Epithelial cell of prostate (primary cell): Measurements from ENCODE around the gene BDKRB2.
A peak's percentile ranks its signal among the peaks of the same experiment; 100 is the strongest.

ENCODE experiments used
- DNase-seq: peaks from one replicate; pipeline ENCODE4 v3.0.0-alpha.2; 2011; ENCODE audit warnings: low read depth, low spot score
- H3K27ac ChIP-seq: fragments of 450-650 bp; 2 replicates; pipeline ENCODE4 v1.5.1; 2017; ENCODE audit warnings: mild to moderate bottlenecking

BDKRB2 gene

GRCh38 chr14:96245710-96246538, 41.3 kb downstream of the BDKRB2 start:
- H3K27ac ChIP-seq: peak overlapping the region; percentile 56
- no peak for DNase-seq

- peak; percentile 84 for DNase-seq
- H3K27ac ChIP-seq: peak overlapping the region; percentile 56
Observed at GRCh38 chr14:96246539-96246847, 41.9 kb downstream of the BDKRB2 start.

GRCh38 chr14:96247031-96247430, 42.4 kb downstream of the BDKRB2 start:
- DNase-seq: no peak
- peak overlapping the region; percentile 56 for H3K27ac ChIP-seq

- DNase-seq: no peak
- H3K27ac ChIP-seq: no peak overlapping the region
Observed at GRCh38 chr14:96249029-96249428, 44.4 kb downstream of the BDKRB2 start.

GRCh38 chr14:96250485-96250884, 45.8 kb downstream of the BDKRB2 start:
- H3K27ac ChIP-seq: no peak overlapping the region

GRCh38 chr14:96251656-96252155, 47.1 kb downstream of the BDKRB2 start:
- H3K27ac ChIP-seq: no peak overlapping the region
- no peak for DNase-seq

More at GRCh38 chr14:96250485-96250884, 45.8 kb downstream of the BDKRB2 start:
- no peak for DNase-seq

GRCh38 chr14:96252323-96252998, 47.8 kb downstream of the BDKRB2 start:
- no peak overlapping the region for H3K27ac ChIP-seq
- DNase-seq: no peak

- DNase-seq: no peak
- no peak overlapping the region for H3K27ac ChIP-seq
Observed at GRCh38 chr14:96252999-96253539, 48.4 kb downstream of the BDKRB2 start.

- DNase-seq: no peak
- H3K27ac ChIP-seq: no peak overlapping the region
Observed at GRCh38 chr14:96254687-96255086, 50.0 kb downstream of the BDKRB2 start.

- DNase-seq: no peak
- peak within 1 kb of the TSS; percentile 54 for H3K27ac ChIP-seq
Observed at GRCh38 chr14:96255501-96256366, 51.1 kb downstream of the BDKRB2 start, which contains the start of gene BDKRB1. Gene BDKRB1 (plus strand): TSS chr14:96256210. CDS start chr14:96263683, 7,473 bp downstream.

- peak overlapping the region; percentile 54 for H3K27ac ChIP-seq
- DNase-seq: no peak
Observed at GRCh38 chr14:96256407-96256806, 51.8 kb downstream of the BDKRB2 start.

GRCh38 chr14:96257056-96257455, 52.4 kb downstream of the BDKRB2 start:
- no peak overlapping the region for H3K27ac ChIP-seq
- DNase-seq: no peak

- DNase-seq: no peak
- no peak overlapping the region for H3K27ac ChIP-seq
Observed at GRCh38 chr14:96257900-96258299, 53.3 kb downstream of the BDKRB2 start.

- no peak overlapping the region for H3K27ac ChIP-seq
- DNase-seq: no peak
Observed at GRCh38 chr14:96260341-96260821, 55.7 kb downstream of the BDKRB2 start.

- H3K27ac ChIP-seq: no peak overlapping the region
- no peak for DNase-seq
Observed at GRCh38 chr14:96261053-96261452, 56.4 kb downstream of the BDKRB2 start.

- no peak overlapping the region for H3K27ac ChIP-seq
- no peak for DNase-seq
Observed at GRCh38 chr14:96261772-96262655, 57.4 kb downstream of the BDKRB2 start.

- H3K27ac ChIP-seq: no peak overlapping the region
- DNase-seq: no peak
Observed at GRCh38 chr14:96263347-96264199, 58.9 kb downstream of the BDKRB2 start.

GRCh38 chr14:96264200-96264553, 59.5 kb downstream of the BDKRB2 start:
- DNase-seq: no peak
- H3K27ac ChIP-seq: no peak overlapping the region
